ENCODE data around the gene MUC5B.
"Not testable (repeated sequence)": the region's sequence is repeated elsewhere in the genome, so short reads cannot be mapped to it uniquely, and the experiment has no call there.

Gene MUC5B

DNA sequence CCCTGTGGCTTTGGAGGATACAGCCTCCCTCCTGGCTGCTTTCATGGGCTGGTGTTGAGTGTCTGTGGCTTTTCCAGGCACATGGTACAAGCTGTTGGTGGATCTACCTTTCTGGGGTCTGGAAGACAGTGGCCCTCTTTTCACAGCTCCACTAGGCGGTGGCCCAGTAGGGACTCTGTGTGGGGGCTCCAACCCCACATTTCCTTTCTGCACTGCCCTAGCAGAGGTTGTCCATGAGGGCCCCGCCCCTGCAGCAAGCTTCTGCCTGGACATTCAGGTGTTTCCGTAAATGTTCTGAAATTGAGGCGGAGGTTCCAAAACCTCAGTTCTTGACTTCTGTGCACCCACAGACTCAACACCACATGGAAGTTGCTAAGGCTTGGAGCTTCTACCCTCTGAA lies 42.6 kb downstream of the MUC5B start:
- DNase-seq (ENCODE audit: low spot score): not testable (repeated sequence)

DNA sequence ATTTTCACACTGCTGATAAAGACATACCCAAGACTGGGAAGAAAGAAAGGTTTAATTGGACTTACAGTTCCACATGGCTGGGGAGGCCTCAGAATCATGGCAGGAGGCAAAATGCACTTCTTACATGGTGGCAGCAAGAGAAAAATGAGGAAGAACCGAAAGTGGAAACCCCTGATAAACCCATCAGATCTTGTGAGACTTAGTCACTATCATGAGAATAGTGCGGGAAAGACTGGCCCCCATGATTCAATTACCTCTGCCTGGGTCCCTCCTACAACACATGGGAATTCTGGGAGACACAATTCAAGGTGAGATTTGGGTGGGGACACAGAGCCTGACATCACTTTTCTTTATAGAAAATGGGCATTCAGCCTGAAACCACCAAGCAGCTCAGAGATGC lies 44.1 kb downstream of the MUC5B start:
- DNase-seq (ENCODE audit: low spot score): not testable (repeated sequence)

DNA sequence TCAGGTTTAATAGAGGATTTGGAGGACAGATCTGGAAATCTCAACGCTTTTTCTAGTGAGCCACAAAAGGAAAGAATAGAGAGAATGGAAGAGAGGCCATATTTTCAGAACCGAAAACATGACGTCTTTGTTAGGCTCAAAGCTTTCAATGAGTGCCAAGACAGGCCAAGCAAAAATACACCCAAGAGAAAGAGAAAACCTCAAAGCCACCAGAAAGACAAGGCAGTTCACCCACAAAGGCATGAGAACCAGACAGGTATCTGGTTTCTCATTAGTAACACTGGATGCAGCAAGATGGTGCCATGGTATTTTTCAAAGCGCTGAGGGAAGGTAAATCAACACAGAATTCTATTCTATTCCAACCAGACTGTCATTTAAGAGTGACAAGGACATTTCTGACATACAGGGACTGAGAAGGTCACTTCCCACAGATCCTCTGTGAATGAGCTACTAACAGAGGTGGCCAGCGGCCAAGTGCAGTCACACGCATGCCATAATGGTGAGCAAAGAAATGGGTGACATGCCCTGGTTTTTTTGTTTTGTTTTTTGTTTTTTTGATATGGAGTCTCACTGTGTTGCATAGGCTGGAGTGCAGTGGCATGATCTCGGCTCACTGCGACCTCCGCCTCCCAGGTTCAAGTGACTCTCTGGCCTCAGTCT lies 44.7 kb downstream of the MUC5B start:
- no peak for DNase-seq (ENCODE audit: low spot score)

DNA sequence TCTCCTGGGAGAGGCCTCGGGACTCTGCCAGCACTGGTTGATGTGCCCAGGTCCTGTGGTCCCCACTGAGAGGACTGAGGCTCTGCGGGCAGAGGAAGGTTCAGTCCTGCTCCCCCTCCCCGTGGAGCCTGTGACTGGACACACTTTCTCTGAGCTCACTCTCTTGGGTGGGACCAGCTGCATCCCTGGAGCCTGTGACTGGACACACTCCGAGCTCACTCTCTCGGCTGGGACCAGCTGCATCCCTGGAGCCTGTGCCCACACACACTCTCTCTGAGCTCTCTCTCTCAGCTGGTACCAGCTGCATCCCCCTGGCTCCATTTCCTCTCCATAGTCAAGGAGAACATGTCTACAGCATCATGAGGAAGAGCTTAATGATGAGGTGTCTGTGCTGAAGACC lies 47.1 kb downstream of the MUC5B start:
- no peak for DNase-seq (ENCODE audit: low spot score)

DNA sequence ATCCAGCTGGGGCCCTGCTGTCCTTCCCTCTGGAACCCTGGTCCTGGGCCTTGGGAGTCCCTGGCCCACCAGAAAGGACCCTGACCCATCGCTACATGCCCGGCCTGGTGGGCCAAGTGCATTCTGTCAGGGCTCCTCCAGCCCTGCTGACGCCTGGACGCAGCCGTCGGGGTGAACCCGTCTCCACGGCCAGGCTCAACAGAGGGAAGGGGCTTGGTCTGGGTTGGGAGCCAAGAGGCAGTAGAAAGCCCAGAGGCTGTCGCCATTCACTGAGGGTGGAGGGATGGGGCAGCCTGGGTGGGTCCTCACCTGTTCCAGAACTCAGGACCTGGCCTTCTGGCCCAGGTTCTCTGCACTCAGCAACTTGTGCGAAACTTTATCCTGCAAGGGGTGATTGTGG lies 47.6 kb downstream of the MUC5B start:
- no peak for DNase-seq (ENCODE audit: low spot score)

DNA sequence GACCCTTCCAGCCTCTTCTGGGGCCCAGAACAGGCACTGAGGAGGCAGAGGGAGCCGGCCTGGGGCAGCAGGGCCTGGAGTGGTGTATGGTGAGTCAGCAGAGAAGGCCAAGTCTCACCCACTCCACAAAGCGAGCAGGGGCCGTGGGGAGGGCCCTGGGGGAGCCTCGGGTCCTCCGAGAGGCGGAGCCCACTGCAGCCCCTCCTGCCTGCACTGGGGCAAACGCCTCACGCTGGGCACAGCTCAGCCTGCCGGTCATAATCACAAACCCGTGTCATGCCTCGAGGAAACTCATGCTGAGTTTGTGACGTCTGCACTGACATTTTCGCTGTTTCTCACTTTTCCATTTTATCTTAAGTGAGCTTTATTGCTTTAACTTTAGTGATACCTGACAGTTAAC lies 48.1 kb downstream of the MUC5B start:
- no peak for DNase-seq (ENCODE audit: low spot score)

DNA sequence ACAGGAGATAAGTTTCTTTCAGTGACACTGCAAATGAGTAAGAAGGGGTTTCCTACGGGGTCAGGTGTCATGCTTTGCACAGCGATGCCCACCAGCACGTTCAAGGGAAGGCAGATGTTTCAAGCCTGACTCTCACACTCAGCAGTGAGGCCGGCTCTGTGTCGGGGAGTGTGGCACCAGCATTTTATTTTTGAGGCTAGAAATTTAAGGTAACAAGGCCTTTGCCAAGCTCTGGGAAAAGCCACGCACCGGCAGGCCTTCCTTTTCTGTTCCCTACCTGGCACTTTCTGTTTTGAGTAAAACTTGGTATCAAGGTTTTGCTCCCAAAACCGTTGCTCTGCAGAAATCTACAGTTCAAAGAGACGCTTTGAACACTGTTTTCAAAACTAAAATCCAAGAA lies 48.5 kb downstream of the MUC5B start:
- DNase-seq (ENCODE audit: low spot score): no peak

DNA sequence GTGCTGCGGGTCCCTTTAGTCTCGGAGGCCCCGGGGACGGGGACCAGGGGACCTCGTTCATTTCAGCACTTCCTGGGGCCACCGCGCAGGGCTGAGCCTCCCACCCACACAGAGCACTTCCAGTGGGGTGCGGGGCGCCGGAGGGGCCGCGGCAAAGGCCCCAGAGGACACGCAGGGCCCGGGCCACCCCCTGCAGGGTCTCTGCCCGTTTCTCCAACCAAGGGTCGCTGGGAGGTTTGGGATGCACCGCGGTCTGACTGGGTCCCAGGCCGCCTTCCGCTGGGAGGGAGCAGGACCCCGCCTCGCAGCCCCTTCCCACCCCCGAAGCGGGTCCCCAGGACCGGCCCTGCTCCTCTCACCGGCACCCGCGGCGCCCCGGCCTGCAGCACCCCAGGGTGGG lies 49.1 kb downstream of the MUC5B start:
- DNase-seq (ENCODE audit: low spot score): no peak

DNA sequence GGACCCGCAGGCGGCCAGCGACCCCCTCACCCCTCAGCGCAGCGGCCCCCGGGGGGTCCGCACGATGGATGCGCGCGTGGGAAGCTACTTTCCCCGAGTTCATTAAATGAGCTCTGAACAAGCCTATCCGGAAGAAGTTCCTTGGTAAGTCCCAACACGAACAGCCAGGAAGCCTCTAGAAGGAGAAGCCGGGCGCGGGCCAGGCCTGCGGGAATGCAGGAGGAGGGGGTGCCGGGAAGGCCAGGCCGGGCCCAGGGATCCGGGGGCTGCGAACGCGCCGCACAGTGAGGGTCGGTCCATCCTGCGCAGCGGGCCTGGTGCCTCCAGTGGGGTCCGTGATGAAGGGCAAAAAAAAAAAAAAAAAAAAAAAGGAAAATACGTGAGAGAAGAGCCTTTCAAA lies 49.7 kb downstream of the MUC5B start:
- no peak for DNase-seq (ENCODE audit: low spot score)

DNA sequence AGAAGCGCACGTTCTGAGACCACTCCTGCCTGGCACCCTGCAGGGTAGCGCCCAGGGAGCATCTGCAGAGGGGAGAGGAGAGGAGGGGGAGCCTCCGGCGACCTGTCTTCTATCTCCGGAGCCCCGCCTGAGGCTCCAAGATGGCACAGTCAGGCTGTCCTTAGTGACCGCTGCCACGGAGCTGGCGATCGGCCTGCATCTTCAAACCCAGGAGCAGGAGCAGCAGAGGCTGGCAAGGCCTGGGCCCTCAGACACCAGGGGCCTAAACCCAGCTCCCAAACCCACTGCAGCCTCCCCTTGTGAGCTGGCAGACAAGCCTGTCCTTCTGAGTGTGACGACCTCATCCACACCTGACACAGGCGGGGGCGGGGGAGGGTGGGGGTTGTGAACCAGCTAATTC lies 51.6 kb downstream of the MUC5B start:
- no peak for DNase-seq (ENCODE audit: low spot score)

DNA sequence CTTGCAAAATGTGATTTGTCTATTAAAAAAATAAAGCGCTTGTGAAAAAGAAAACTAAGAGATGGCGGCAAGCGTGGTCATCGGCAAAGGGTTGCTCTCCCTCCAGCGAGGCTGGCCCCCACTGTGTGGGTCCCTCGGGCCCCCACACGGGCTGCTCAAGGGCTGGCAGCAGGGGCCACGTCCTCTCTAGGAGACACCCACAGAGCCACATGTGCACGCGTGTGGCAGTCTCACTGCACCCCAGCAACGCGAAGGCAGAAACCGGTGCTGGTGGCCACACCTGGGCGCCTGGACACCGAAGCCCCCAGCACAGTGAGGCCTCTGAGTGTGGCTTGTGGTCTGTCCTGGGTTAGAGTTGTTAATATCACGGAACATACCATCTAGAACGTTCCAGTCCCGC lies 52.2 kb downstream of the MUC5B start:
- no peak for DNase-seq (ENCODE audit: low spot score)

DNA sequence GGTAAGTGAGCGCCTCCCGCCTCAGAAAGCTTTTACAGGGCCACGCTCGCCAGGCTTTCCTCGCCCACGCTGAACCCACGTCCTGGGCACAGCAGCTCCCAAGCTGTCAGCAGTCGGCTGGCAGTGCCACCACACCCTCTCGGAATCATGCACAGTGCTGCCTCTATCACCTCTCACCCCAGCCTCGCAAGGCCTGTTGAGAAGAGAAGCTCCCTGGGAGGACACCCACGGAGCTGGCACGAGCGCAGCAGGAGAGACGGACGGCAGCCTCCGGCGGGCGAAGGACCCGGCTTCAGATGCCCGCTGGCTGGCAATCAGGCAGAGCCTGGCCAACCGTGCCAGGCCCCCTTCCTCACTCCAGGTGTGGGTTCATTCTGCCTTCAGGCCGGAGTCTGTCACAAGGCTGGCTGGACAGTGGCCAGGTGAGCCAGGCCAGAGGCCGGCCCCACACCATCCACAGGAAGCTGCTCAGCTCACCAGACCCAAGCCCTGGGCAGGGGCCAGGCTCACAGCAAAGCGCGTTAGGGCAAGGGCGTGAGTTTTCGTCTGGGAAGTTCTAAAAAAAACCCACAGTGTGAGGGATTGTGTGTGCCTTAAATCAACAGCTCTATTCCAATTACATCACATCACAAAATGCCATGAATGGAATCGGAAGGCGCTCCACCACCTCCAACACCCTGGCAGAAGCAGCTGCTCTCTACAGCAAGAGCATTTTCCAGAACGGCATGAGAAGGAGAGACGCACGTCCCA lies 53.4 kb downstream of the MUC5B start:
- peak; percentile 37 for DNase-seq (ENCODE audit: low spot score)

DNA sequence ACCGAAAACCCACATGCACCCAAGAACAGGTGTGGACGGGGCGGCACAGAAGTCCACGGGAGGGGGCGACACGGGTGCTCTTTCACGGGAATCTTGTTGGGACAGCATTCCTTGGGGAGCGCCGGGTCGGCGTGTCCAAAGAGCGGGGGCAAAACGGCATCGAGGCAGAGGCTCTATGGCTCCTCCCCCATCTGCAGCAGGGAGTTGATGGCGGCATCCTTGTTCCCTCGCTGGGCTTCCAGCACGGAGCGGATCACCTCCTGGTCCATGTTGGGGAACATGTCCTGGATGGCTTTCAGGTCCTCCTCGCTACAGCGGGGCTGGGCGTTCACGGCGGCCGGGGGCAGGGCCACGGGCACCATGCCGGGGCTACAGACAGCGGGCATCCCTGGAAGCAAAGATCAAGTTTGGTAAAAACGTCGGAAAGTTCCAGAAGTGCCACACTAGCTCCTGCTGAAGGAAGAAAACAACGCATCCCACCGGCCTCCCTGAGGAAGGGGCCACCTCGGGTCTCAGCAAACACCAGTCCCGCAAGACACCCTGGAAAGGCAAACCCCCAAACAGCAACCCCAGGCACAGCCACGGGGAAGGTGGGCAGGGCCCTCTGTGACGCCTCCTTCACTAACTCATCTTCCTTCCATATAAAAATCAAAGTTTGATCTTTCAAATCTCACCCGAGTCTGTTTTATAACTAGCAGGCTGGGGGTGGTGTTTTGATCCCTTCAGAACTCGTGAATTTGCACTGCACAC lies 54.2 kb downstream of the MUC5B start:
- DNase-seq (ENCODE audit: low spot score): no peak

DNA sequence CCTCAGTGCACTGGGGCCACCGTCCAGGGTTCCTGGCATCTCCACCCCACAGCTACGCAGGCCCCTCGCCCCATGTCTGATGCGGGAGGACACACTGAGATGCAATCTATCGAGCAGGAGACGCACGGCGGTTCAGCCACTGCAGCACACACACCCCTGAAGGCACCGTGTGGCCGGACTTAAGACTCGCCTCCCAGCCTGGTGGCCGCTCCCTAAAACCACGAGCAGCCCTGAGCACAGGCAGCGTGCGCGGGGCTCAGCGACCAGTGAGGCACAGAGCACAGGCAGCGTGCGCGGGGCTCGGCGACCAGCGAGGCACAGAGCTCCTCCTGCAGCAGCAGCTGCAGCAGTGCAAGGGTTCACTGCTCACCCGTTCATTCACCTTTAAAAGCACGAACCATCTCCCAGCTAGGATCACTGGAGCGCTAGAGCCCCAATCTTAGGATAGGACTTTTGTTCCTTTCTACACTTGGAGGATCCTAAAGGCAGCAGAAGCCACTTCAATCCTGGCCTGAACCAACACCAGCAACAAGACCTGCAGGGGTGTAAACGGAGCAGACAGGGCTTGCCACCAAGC lies 55.2 kb downstream of the MUC5B start:
- DNase-seq (ENCODE audit: low spot score): no peak

DNA sequence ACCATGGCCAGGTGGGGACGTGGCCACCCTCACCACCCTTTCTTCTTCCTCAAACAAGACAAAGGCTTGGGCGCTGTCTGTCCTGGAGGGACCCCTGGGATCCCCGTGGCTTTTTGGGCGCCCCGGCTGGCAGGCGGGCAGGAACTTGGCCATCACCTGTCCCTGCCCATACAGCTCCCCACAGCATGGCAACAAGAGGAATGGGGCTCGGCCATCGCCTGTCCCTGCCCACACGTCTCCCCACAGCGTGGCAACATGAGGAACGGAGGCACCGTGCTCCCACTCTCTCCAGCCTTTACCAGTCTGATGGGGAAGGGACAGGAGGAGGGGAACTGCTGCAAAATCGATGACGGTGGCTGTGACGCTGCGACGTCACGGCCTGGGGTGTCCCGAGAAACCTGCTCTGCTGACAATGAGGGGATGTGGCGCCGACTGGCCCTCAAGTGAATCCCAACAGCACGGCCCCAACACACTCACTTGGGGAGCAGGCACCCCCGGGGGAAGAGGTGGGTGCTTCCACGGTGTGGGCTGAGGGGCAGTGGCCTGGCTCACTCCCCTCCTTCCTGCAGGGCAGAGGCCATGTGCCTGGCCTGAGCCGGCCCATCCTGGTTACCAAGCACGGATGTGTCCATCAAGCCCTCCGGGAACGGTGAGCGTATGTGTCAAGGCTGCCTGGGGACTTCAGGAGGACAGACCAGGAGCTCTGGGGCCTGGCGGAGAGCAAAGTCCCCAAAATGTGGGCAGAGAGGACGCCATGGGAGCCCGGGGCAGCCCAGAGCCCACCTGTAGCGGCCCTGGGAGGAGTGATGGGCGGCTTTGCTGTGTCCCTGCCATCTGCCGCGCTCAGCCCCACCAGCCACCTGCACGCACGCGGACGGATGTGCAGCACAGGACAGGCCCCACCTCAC lies 56.2 kb downstream of the MUC5B start:
- no peak for DNase-seq (ENCODE audit: low spot score)

DNA sequence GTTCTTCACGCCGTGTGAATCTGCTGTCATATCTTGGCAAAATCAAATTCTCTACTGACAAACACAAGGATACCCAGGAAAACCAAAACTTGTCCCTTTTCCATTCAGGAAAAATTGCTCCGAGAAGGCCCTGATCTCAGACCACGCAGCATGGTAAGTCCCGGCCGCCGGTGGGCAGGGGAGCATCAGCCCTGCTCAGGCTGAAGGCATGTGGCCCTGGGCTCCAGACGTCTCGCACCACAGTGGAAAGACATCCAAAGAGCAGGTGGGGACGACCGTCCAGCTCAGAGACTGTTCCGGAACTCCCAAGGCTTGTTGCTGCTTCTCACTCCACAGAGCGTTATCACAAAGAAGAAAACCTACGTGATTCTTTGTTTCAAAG lies 56.8 kb downstream of the MUC5B start:
- no peak for DNase-seq (ENCODE audit: low spot score)

DNA sequence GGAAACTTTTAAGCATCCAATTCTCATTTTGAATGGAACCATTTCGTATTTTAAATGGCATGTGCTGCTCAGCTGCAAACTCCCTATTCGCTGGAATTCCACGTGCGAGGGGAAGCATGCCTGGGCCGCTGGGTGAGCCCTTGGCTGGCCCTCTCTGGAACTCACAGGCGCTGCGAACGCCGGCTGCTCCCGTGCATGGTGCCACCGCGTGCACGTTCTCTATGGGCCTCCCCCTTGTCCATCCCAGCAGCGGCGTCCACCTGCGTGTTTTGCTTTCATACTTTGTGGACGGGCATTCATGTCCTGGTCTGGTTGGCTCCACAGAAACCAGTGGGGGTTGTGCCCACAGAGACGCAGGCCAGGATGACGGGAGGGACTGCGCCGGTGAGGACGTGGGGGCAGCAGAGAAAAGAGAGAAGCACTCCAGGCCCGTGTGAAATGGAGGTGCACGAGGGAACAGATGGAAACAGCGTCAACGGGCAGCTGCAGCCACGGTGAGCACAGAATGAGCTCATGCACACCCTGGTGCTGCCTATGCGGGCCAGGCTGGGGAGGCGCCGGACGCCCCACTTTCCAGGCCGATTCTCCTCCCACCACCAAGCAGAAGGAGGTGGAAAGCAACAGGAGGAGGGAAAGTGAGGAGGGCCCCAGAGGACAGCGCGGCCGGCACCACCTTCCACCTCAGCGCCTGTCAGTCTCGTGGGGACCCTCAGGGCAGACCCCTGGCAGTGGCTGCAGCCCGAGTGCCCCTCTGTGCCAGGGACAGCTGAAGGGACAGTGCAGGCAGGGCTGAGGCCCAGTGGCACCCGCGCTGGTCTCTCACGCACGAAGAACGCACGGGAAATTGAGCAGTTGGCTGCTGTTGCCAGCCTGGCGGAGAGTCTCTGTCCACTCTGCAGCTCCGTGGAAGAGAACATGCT lies 57.5 kb downstream of the MUC5B start:
- DNase-seq (ENCODE audit: low spot score): peak; percentile 57

DNA sequence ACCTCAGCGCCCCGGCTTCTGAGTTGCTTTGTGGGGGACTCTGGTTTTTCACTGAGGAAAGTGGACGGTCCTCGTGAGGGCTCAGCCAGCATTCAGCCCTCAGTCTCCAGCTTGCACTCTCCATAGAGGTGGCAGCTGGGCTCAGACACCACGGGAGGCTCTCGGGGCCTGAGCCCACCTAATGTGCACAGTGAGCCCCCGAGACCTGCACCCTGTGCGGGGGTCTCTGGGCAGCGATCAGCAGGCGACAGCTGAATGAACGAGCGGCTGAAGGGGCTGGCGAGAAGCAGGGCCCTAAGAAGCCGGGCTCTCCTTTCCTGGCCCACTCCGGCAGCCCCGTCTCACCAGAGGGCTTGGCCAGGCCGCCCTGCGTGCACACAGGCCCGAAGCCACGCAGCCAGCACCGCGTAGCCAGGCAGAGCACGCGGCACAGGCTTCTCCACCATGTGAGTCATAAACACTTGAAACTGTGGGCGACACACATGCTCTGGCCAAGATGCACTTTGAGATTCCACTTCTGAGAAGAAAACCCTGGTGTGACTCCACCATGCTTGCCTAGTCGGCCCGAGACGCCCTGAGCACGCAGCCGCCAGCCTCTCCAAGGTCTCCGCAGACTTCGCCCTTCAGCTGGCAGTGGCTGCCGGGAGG lies 58.6 kb downstream of the MUC5B start:
- no peak for DNase-seq (ENCODE audit: low spot score)

DNA sequence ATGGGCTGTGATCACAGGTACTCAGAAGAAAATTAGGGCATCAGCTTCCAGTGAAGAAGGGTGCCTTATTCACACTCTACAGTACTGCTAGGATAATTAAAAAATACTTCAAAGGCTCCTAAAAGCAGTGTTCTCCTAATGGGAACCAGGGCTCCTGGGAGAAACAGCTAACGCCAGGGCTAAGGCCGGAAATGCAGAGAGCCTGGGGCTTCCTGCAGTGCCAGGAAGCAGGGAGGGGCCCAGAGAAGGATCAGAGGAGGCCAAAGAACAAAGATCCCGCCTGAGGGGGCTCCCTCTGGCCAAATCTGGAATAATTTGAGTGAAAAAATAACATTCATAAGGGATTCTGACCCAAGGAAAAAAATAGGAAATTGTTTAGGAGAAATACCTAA lies 59.1 kb downstream of the MUC5B start:
- no peak for DNase-seq (ENCODE audit: low spot score)

DNA sequence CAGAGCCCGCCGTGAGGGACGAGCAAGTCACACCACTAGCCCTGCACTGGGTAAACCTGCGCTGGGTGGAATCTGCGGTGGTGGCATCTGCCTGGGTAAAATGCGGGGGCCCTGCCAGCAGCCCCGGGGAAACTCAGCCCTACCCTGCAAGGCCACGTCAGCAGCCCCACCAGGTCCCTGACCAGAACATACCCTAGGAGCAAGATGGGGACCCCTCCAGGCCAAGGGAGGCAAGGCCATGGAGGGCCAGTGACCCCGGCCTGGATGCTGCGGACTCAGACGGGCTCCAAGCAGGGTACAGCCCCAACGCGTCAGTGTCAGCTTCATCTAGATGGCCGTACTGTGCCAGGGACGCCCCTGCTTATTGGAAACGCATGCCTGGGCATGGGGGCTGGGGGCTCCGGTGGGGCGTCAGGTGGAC lies 60.2 kb downstream of the MUC5B start:
- no peak for DNase-seq (ENCODE audit: low spot score)
